ENCODE data around the gene LZTS3.
"Not testable (repeated sequence)": the region's sequence is repeated elsewhere in the genome, so short reads cannot be mapped to it uniquely, and the experiment has no call there.

The LZTS3 gene

GRCh38 chr20:3135507-3136070 lies 37.8 kb downstream of the LZTS3 start:
- DNase-seq (ENCODE audit: low read depth in 3 of 3), result no peak

GRCh38 chr20:3134151-3134550 lies 39.2 kb downstream of the LZTS3 start:
- no peak for DNase-seq (ENCODE audit: low read depth in 3 of 3)

- no peak for DNase-seq (ENCODE audit: low read depth in 3 of 3)
Observed at GRCh38 chr20:3133155-3133554, 40.2 kb downstream of the LZTS3 start.

- DNase-seq (ENCODE audit: low read depth in 3 of 3), result no peak
Observed at GRCh38 chr20:3130051-3130600, 43.2 kb downstream of the LZTS3 start.

- no peak for DNase-seq (ENCODE audit: low read depth in 3 of 3)
Observed at GRCh38 chr20:3129094-3129493, 44.3 kb downstream of the LZTS3 start.

- no peak for DNase-seq (ENCODE audit: low read depth in 3 of 3)
Observed at GRCh38 chr20:3128275-3128984, 44.9 kb downstream of the LZTS3 start.

- no peak for DNase-seq (ENCODE audit: low read depth in 3 of 3)
Observed at GRCh38 chr20:3126527-3126859, 46.9 kb downstream of the LZTS3 start.

- not testable (repeated sequence) for DNase-seq (ENCODE audit: low read depth in 3 of 3)
Observed at GRCh38 chr20:3125776-3126526, 47.4 kb downstream of the LZTS3 start.

- DNase-seq (ENCODE audit: low read depth in 3 of 3), result not testable (repeated sequence)
Observed at GRCh38 chr20:3124773-3125560, 48.4 kb downstream of the LZTS3 start.

GRCh38 chr20:3124163-3124562 lies 49.2 kb downstream of the LZTS3 start:
- not testable (repeated sequence) for DNase-seq (ENCODE audit: low read depth in 3 of 3)

- DNase-seq (ENCODE audit: low read depth in 3 of 3), result no peak
Observed at GRCh38 chr20:3123542-3123941, 49.8 kb downstream of the LZTS3 start.

- no peak for DNase-seq (ENCODE audit: low read depth in 3 of 3)
Observed at GRCh38 chr20:3121955-3122610, 51.3 kb downstream of the LZTS3 start.

- no peak for DNase-seq (ENCODE audit: low read depth in 3 of 3)
Observed at GRCh38 chr20:3121271-3121911, 52.0 kb downstream of the LZTS3 start.

- DNase-seq (ENCODE audit: low read depth in 3 of 3), result no peak
Observed at GRCh38 chr20:3119044-3119443, 54.3 kb downstream of the LZTS3 start.

GRCh38 chr20:3117839-3118379 lies 55.4 kb downstream of the LZTS3 start:
- peak in 2 of 3 experiments; percentile 16 to 47 for DNase-seq (ENCODE audit: low read depth in 3 of 3)

GRCh38 chr20:3116341-3116740 lies 57.0 kb downstream of the LZTS3 start:
- DNase-seq (ENCODE audit: low read depth in 3 of 3), result no peak

- DNase-seq (ENCODE audit: low read depth in 3 of 3), result no peak
Observed at GRCh38 chr20:3115190-3116107, 57.9 kb downstream of the LZTS3 start.
